ENCODE data around the gene MPHOSPH10. TPM values are rescaled to one million over a fixed set of nuclear protein-coding genes. Genes with fewer than 3 reads are reported as not detected.

The MPHOSPH10 gene
- total and polyA plus RNA-seq, 2 donors (not counting 3 experiments of a cell fraction or from before 2014, with no cell fraction given), result 4.4 to 38.8 TPM

- Histone ChIP-seq H3K79me2 (ENCODE audit: control insufficient read depth, insufficient read depth, low read length) (no peaks in the 10 kb centered on the region), H3K9me1 (replicated peaks; ENCODE audit: control insufficient read depth, extremely low read depth, insufficient read depth, low read length) (no peaks in the 10 kb centered on the region), H3K4me3 (replicated peaks in 1 of 3; ENCODE audit: insufficient read depth in 1 of 3, low read depth in 1 of 3, low read length in 3 of 3) (no peak overlapping the region), H3K4me1 (ENCODE audit: control insufficient read depth, extremely low read depth, insufficient read depth, low read length) (no peaks in the 10 kb centered on the region), H3K27ac (ENCODE audit: insufficient read depth, low read depth, low read length) (no peak overlapping the region), H3K4me2 (ENCODE audit: insufficient read depth, low read length) (no peak overlapping the region), H3K9ac (replicated peaks; ENCODE audit: extremely low read depth, insufficient read depth, low read length) (no peak overlapping the region), H3K27me3 (ENCODE audit: control insufficient read depth in 2 of 2, insufficient read depth in 2 of 2, low read length in 2 of 2) (peaks cover 0 to 7% of the 10 kb centered on the region in 2 experiments), H4K20me1 (replicated peaks; ENCODE audit: control insufficient read depth, extremely low read depth, insufficient read depth, low read length) (no peaks in the 10 kb centered on the region), H3K36me3 (ENCODE audit: control insufficient read depth in 2 of 2, extremely low read depth in 1 of 2, insufficient read depth in 2 of 2, low read length in 2 of 2) (no peaks in the 10 kb centered on the region), H2AFZ (ENCODE audit: low read depth, low read length) (no peak overlapping the region), H3K9me3 (replicated peaks; ENCODE audit: control insufficient read depth, insufficient read depth, low read length) (no peaks in the 10 kb centered on the region)
- CTCF ChIA-PET, result interaction anchor here (0.7 to 1.8 kb wide), 8 partner anchors 11 to 175 kb away, joined by 3 to 11 read pairs (median 4); partner anchors contain the start of gene ZNF638
- no peak for TF ChIP-seq FOS (IDR thresholded peaks at IDR 0.05; ENCODE audit: borderline replicate concordance, insufficient read depth, low read length)
- no peak for TF ChIP-seq MAX (IDR thresholded peaks at IDR 0.05; ENCODE audit: insufficient read depth, insufficient read length)
- no peak for TF ChIP-seq CTCF (IDR thresholded peaks at IDR 0.05; ENCODE audit: extremely low read depth in 1 of 2, insufficient read depth in 1 of 2, low read depth in 1 of 2, low read length in 2 of 2)
- no peak for TF ChIP-seq MYC (IDR thresholded peaks at IDR 0.05; ENCODE audit: low read depth, low read length)
- intact Hi-C loops (cut with micrococcal nuclease), result loop anchor here (2.0 to 5.0 kb wide), 2 partner anchors 120 to 176 kb away; partner anchors contain the start of gene ZNF638
- no peak for FAIRE-seq
- POLR2A ChIA-PET, result no interaction called here
- BruUV-seq (replicated peaks), result no TSS peak
- no peak for DNase-seq (ENCODE audit: low read depth, low spot score)
- dilution Hi-C loops (cut with MboI; ENCODE audit: extremely low pct_ligation_motif_present, low sequenced_read_pairs), result no loop called here
Observed at GRCh38 chr2:71156573-71156972, 26.1 kb downstream of the MPHOSPH10 start.

Measured in endothelial cell of umbilical vein (primary cell).